Right atrium auricular region (tissue), 2 donors: Measurements from ENCODE around the gene KDM5C. TPM values are rescaled to one million over a fixed set of nuclear protein-coding genes. Genes with fewer than 3 reads are reported as not detected.

Experiments used
- DNase-seq: peaks from one replicate; pipeline ENCODE4 v3.0.0-alpha.2; 2019; ENCODE audit warnings: low spot score
- H3K27ac ChIP-seq, 2 donors: fragments of 200-600 bp; sonication (generic); 1 replicate in 1 of 2; 2 replicates in 1 of 2; pipeline ENCODE4 v1.5.1; 2016 to 2019
- H3K27me3 ChIP-seq, 2 donors: fragments of 200-600 bp; sonication (generic); one replicate each; pipeline versions ENCODE4 v1.5.1 to v1.6.0; 2017 to 2019
- H3K36me3 ChIP-seq: fragments of 200-600 bp; sonication (generic); one replicate; pipeline ENCODE4 v1.5.1; 2016
- H3K4me1 ChIP-seq, 2 donors: fragments of 200-600 bp; sonication (generic); one replicate each; pipeline versions ENCODE4 v1.5.1 to v1.6.0; 2017 to 2019
- H3K4me3 ChIP-seq, 2 donors: fragments of 200-600 bp; sonication (generic); 1 replicate in 1 of 2; 2 replicates in 1 of 2; pipeline ENCODE4 v1.5.1; 2017 to 2019; ENCODE audit warnings: mild to moderate bottlenecking in 1 of 2, moderate library complexity in 1 of 2
- H3K9me3 ChIP-seq, 2 donors: fragments of 200-600 bp; sonication (generic); one replicate each; pipeline ENCODE4 v1.5.1; 2019
- CTCF ChIP-seq, 2 donors: fragments of 200-600 bp; sonication (generic); IDR thresholded peaks; one replicate each; pipeline ENCODE4 v1.5.1; 2019; ENCODE audit warnings: antibody characterized with exemption in 2 of 2
- total RNA-seq, 2 donors: library from RNA; depleted of rRNA; stranded (reverse); fragments of >200 nt; gene quantifications; one replicate each; pipeline ENCODE4 v1.1.0, GENCODE V29; 2016

Gene KDM5C
- total RNA-seq, 2 donors from 2014 or later: 48.7 to 50.4 TPM

GRCh38 chrX:53254570-53255461, 29.8 kb upstream of the KDM5C start:
- Histone ChIP-seq H3K4me1 (no peaks in the 10 kb centered on the region), H3K27me3 (no peaks in the 10 kb centered on the region), H3K27ac (no peak overlapping the region), H3K4me3 (no peak overlapping the region), H3K36me3 (peaks cover 5% of the 10 kb centered on the region), H3K9me3 (no peaks in the 10 kb centered on the region)
- DNase-seq: no peak
- no peak for TF ChIP-seq CTCF (IDR thresholded peaks at IDR 0.05)

- Histone ChIP-seq H3K9me3 (no peaks in the 10 kb centered on the region), H3K4me1 (no peaks in the 10 kb centered on the region), H3K27me3 (no peaks in the 10 kb centered on the region), H3K27ac (no peak overlapping the region), H3K4me3 (no peak overlapping the region), H3K36me3 (peaks cover 5% of the 10 kb centered on the region)
- TF ChIP-seq CTCF (IDR thresholded peaks at IDR 0.05): no peak
- no peak for DNase-seq
Measured at GRCh38 chrX:53253293-53254020, 28.4 kb upstream of the KDM5C start.

GRCh38 chrX:53251307-53251706, 26.3 kb upstream of the KDM5C start:
- Histone ChIP-seq H3K4me1 (no peaks in the 10 kb centered on the region), H3K4me3 (no peak overlapping the region), H3K9me3 (no peaks in the 10 kb centered on the region), H3K27ac (no peak overlapping the region), H3K36me3 (peaks cover 5% of the 10 kb centered on the region), H3K27me3 (no peaks in the 10 kb centered on the region)
- DNase-seq: no peak
- TF ChIP-seq CTCF (IDR thresholded peaks at IDR 0.05): no peak

- Histone ChIP-seq H3K4me1 (no peaks in the 10 kb centered on the region), H3K9me3 (no peaks in the 10 kb centered on the region), H3K4me3 (no peak overlapping the region), H3K27me3 (no peaks in the 10 kb centered on the region), H3K27ac (no peak overlapping the region), H3K36me3 (peaks cover 5% of the 10 kb centered on the region)
- no peak for DNase-seq
- no peak for TF ChIP-seq CTCF (IDR thresholded peaks at IDR 0.05)
Measured at GRCh38 chrX:53250556-53250955, 25.5 kb upstream of the KDM5C start.

GRCh38 chrX:53249408-53250042, 24.5 kb upstream of the KDM5C start:
- Histone ChIP-seq H3K4me3 (no peak overlapping the region), H3K36me3 (peaks cover 4% of the 10 kb centered on the region), H3K4me1 (no peaks in the 10 kb centered on the region), H3K9me3 (no peaks in the 10 kb centered on the region), H3K27ac (no peak overlapping the region), H3K27me3 (no peaks in the 10 kb centered on the region)
- no peak for DNase-seq
- TF ChIP-seq CTCF (IDR thresholded peaks at IDR 0.05): no peak
